K562 (cell line): ENCODE data around the gene KDM2B. TPM values are rescaled to one million over a fixed set of nuclear protein-coding genes. Genes with fewer than 3 reads are reported as not detected.

Experiments used
- CC2D1A ChIP-seq: fragments of 450-650 bp; IDR thresholded peaks from 2 replicates; pipeline ENCODE4 v1.6.1; 2017; ENCODE audit warnings: mild to moderate bottlenecking
- FOXK2 ChIP-seq, 2 experiments: fragments of 450-650 bp; IDR thresholded peaks in 1 of 2; conservative IDR thresholded peaks in 1 of 2; 2 replicates each; pipeline ENCODE4 v1.6.1; 2016; ENCODE audit warnings: low read depth in 2 of 2, mild to moderate bottlenecking in 1 of 2
- IFI16 ChIP-seq: fragments of 250-450 bp; sonication (Bioruptor Pico); IDR thresholded peaks from 2 replicates; pipeline ENCODE4 v2.1.2; 2022; ENCODE audit warnings: mild to moderate bottlenecking, inconsistent platforms
- KLF1 ChIP-seq: fragments of 450-650 bp; IDR thresholded peaks from 2 replicates; pipeline ENCODE4 v1.6.1; 2016; ENCODE audit warnings: missing genetic modification characterization, missing compliant biosample characterization
- KLF6 ChIP-seq: fragments of 250-450 bp; sonication (Bioruptor Pico); IDR thresholded peaks from 2 replicates; pipeline ENCODE4 v1.4.0; 2020; ENCODE audit warnings: mild to moderate bottlenecking, moderate library complexity, borderline replicate concordance
- NFATC3 ChIP-seq: fragments of 450-650 bp; IDR thresholded peaks from 2 replicates; pipeline ENCODE4 v1.6.1; 2017; ENCODE audit warnings: mild to moderate bottlenecking
- PHF20 ChIP-seq: fragments of 450-650 bp; IDR thresholded peaks from 2 replicates; pipeline ENCODE4 v1.6.1; 2018; ENCODE audit not compliant: partially characterized antibody
- RBM17 ChIP-seq: fragments of 200-400 bp; formaldehyde crosslinking; IDR thresholded peaks from 2 replicates; pipeline ENCODE4 v1.6.1; 2017; ENCODE audit warnings: low read depth, mild to moderate bottlenecking, low read length, borderline replicate concordance
- RCOR1 ChIP-seq, 2 experiments: IDR thresholded peaks; 2 replicates each; pipeline ENCODE4 v1.6.1; 2012; ENCODE audit warnings: low read depth in 2 of 2, low read length in 2 of 2, borderline replicate concordance in 1 of 2, improper control_type of control experiment in 1 of 2
- RFX1 ChIP-seq: fragments of 450-650 bp; IDR thresholded peaks from 2 replicates; pipeline ENCODE4 v1.6.1; 2016; ENCODE audit warnings: mild to moderate bottlenecking, moderate library complexity
- TCF7L2 ChIP-seq: fragments of 150-350 bp; IDR thresholded peaks from 2 replicates; pipeline ENCODE4 v1.6.1; 2016; ENCODE audit warnings: low read depth, mild to moderate bottlenecking, low read length, moderate library complexity
- TCFL5 ChIP-seq: fragments of 250-450 bp; sonication (Bioruptor Pico); conservative IDR thresholded peaks from 2 replicates; pipeline ENCODE4 v1.6.1; 2021; ENCODE audit warnings: mild to moderate bottlenecking, moderate library complexity, matching md5 sums
- WHSC1 ChIP-seq: IDR thresholded peaks from one replicate; pipeline ENCODE4 v1.6.1; 2012; ENCODE audit warnings: low read length, control low read depth, inconsistent platforms
- ZNF174 ChIP-seq: fragments of 250-450 bp; sonication (Bioruptor Pico); IDR thresholded peaks from 2 replicates; pipeline ENCODE4 v1.4.0; 2020; ENCODE audit warnings: mild to moderate bottlenecking
- ZNF324 ChIP-seq: fragments of 250-450 bp; sonication (Bioruptor Pico); IDR thresholded peaks from 2 replicates; pipeline ENCODE4 v1.4.0; 2020; ENCODE audit warnings: mild to moderate bottlenecking
- ZNF589 ChIP-seq: fragments of 200-800 bp; sonication (Bioruptor generic); IDR thresholded peaks from 2 replicates; pipeline ENCODE4 v1.6.1; 2016; ENCODE audit warnings: low read depth, missing genetic modification characterization, missing compliant biosample characterization
- polyA plus RNA-seq, 8 experiments: library from polyadenylated mRNA; depleted of rRNA in 4 of 8; stranded (reverse) in 5 of 8; unstranded in 3 of 8; fragments of >200 nt; fragmentation: Nextera tagmentation in 2 of 8; fragmentation: Illumina TruSeq in 1 of 8; extraction: Ambion mirVana in 2 of 8; extraction: Trizol in 1 of 8; gene quantifications; 2 replicates each; pipeline versions ENCODE4 v1.2.1 to v1.2.3, GENCODE V29; 2011 to 2014; ENCODE audit warnings: inconsistent platforms in 1 of 8, missing spikeins in 1 of 8
- total RNA-seq, 7 experiments: library from RNA; depleted of rRNA in 6 of 7; stranded (reverse); fragments of >200 nt in 6 of 7; fragmentation: Illumina TruSeq in 2 of 7; extraction: Trizol in 2 of 7; gene quantifications; 2 replicates each; pipeline versions ENCODE4 v1.2.1 to v1.2.3, GENCODE V29; 2011 to 2021; ENCODE audit warnings: low replicate concordance in 1 of 7
- TF ChIP-seq, protein P1 (sequence below): fragments of 250-450 bp; sonication (Bioruptor Pico); IDR thresholded peaks from 2 replicates; pipeline ENCODE4 v1.5.1; 2021; ENCODE audit warnings: mild to moderate bottlenecking
- TF ChIP-seq, protein P2 (sequence below): sonication (generic); formaldehyde crosslinking; IDR thresholded peaks from 2 replicates; pipeline ENCODE4 v1.8.1; 2023; ENCODE audit warnings: mild to moderate bottlenecking, missing genetic modification reagents
- TF ChIP-seq, protein P3 (sequence below), 2 experiments: IDR thresholded peaks; 2 replicates each; pipeline ENCODE4 v1.6.1; 2012; ENCODE audit warnings: improper control_type of control experiment in 2 of 2, low read depth in 2 of 2, low read length in 2 of 2, borderline replicate concordance in 1 of 2
- TF ChIP-seq, protein P4 (sequence below): sonication (generic); formaldehyde crosslinking; IDR thresholded peaks from 2 replicates; pipeline ENCODE4 v1.8.1; 2023; ENCODE audit warnings: mild to moderate bottlenecking, missing genetic modification reagents

Gene KDM2B
- total and polyA plus RNA-seq, 9 of the 15 experiments (the other 6 are each of a cell fraction or from before 2014, with no cell fraction given), result 7.4 to 50.5 (median 22.5) TPM

DNA sequence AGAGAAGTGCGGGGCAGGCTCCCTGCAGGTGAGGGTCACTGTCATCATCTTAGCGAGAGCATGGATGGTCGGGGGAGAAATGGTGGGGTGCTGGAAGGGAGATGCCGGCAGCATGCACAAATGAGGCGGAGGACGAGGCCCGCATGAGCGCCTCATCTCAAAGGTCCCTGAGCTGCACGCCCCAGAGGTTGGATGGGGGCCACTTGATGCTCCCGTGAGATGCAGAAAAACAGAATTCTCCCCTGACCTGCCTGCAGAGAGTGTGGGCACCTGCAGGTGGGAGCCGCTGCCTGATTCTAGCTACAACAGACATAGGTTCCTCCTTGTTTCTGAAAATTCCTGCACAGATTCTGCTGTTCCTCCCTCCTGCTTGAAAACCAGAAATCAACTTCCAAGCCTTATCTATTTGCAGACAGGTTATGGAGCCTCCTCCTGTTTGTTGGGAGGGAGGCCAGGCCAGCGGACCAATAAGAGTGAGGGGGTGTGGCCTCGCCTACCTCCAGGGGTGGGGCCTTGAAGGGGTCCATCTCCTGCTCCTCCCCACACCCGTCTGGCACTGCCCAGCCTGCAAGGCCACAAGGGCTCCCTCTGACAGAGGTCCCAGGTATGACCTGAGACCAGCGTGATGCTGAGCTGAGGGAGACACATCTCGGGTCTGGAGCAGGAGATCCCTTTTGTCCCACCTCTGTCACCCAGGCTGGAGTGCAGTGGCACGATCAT is 67.2 kb downstream of the KDM2B start (continued):
- TF ChIP-seq, protein P1, sequence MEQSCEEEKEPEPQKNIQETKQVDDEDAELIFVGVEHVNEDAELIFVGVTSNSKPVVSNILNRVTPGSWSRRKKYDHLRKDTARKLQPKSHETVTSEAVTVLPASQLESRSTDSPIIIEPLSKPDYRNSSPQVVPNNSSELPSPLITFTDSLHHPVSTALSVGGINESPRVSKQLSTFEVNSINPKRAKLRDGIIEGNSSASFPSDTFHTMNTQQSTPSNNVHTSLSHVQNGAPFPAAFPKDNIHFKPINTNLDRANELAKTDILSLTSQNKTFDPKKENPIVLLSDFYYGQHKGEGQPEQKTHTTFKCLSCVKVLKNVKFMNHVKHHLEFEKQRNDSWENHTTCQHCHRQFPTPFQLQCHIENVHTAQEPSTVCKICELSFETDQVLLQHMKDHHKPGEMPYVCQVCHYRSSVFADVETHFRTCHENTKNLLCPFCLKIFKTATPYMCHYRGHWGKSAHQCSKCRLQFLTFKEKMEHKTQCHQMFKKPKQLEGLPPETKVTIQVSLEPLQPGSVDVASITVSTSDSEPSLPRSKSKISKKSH (CRISPR knock-in tag), result no peak
- TF ChIP-seq TCF7L2 (no peak), CC2D1A (no peak), RBM17 (no peak), TCFL5 (CRISPR knock-in tag) (no peak), IFI16 (CRISPR knock-in tag) (no peak), ZNF174 (CRISPR knock-in tag) (no peak), RCOR1 (IDR thresholded peaks at IDR 0.05; ENCODE audit: borderline replicate concordance in 1 of 2, low read depth in 2 of 2, low read length in 2 of 2) (peak in 1 of 2 experiments; percentile 57; a peak in 1 of 4 replicates), WHSC1 (no peak), NFATC3 (no peak), PHF20 (no peak), RFX1 (no peak), ZNF589 (CRISPR knock-in tag) (no peak), FOXK2 (conservative IDR thresholded peaks at IDR 0.05 in 1 of 2, IDR thresholded peaks at IDR 0.05 in 1 of 2; ENCODE audit: low read depth in 2 of 2) (no peak), KLF1 (no peak), KLF6 (CRISPR knock-in tag) (no peak), ZNF324 (CRISPR knock-in tag) (no peak)
- TF ChIP-seq, protein P2, sequence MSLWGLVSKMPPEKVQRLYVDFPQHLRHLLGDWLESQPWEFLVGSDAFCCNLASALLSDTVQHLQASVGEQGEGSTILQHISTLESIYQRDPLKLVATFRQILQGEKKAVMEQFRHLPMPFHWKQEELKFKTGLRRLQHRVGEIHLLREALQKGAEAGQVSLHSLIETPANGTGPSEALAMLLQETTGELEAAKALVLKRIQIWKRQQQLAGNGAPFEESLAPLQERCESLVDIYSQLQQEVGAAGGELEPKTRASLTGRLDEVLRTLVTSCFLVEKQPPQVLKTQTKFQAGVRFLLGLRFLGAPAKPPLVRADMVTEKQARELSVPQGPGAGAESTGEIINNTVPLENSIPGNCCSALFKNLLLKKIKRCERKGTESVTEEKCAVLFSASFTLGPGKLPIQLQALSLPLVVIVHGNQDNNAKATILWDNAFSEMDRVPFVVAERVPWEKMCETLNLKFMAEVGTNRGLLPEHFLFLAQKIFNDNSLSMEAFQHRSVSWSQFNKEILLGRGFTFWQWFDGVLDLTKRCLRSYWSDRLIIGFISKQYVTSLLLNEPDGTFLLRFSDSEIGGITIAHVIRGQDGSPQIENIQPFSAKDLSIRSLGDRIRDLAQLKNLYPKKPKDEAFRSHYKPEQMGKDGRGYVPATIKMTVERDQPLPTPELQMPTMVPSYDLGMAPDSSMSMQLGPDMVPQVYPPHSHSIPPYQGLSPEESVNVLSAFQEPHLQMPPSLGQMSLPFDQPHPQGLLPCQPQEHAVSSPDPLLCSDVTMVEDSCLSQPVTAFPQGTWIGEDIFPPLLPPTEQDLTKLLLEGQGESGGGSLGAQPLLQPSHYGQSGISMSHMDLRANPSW (CRISPR knock-in tag), result no peak
- TF ChIP-seq, protein P3, sequence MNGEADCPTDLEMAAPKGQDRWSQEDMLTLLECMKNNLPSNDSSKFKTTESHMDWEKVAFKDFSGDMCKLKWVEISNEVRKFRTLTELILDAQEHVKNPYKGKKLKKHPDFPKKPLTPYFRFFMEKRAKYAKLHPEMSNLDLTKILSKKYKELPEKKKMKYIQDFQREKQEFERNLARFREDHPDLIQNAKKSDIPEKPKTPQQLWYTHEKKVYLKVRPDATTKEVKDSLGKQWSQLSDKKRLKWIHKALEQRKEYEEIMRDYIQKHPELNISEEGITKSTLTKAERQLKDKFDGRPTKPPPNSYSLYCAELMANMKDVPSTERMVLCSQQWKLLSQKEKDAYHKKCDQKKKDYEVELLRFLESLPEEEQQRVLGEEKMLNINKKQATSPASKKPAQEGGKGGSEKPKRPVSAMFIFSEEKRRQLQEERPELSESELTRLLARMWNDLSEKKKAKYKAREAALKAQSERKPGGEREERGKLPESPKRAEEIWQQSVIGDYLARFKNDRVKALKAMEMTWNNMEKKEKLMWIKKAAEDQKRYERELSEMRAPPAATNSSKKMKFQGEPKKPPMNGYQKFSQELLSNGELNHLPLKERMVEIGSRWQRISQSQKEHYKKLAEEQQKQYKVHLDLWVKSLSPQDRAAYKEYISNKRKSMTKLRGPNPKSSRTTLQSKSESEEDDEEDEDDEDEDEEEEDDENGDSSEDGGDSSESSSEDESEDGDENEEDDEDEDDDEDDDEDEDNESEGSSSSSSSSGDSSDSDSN (IDR thresholded peaks at IDR 0.05; ENCODE audit: borderline replicate concordance in 1 of 2, low read depth in 2 of 2, low read length in 2 of 2), result no peak
- TF ChIP-seq, protein P4, sequence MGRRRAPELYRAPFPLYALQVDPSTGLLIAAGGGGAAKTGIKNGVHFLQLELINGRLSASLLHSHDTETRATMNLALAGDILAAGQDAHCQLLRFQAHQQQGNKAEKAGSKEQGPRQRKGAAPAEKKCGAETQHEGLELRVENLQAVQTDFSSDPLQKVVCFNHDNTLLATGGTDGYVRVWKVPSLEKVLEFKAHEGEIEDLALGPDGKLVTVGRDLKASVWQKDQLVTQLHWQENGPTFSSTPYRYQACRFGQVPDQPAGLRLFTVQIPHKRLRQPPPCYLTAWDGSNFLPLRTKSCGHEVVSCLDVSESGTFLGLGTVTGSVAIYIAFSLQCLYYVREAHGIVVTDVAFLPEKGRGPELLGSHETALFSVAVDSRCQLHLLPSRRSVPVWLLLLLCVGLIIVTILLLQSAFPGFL, result no peak
